ENCODE results near the gene ERG.

Gene ERG

GRCh38 chr21:38440746-38441145, 57.5 kb downstream of the ERG start:
- H3K4me3 ChIP-seq (ENCODE audit: low read depth, low read length), result no peak overlapping the region
- TF ChIP-seq, protein P1, sequence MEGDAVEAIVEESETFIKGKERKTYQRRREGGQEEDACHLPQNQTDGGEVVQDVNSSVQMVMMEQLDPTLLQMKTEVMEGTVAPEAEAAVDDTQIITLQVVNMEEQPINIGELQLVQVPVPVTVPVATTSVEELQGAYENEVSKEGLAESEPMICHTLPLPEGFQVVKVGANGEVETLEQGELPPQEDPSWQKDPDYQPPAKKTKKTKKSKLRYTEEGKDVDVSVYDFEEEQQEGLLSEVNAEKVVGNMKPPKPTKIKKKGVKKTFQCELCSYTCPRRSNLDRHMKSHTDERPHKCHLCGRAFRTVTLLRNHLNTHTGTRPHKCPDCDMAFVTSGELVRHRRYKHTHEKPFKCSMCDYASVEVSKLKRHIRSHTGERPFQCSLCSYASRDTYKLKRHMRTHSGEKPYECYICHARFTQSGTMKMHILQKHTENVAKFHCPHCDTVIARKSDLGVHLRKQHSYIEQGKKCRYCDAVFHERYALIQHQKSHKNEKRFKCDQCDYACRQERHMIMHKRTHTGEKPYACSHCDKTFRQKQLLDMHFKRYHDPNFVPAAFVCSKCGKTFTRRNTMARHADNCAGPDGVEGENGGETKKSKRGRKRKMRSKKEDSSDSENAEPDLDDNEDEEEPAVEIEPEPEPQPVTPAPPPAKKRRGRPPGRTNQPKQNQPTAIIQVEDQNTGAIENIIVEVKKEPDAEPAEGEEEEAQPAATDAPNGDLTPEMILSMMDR (IDR thresholded peaks at IDR 0.05; ENCODE audit: borderline replicate concordance, insufficient read depth, low read depth, low read length), result no peak

DNA sequence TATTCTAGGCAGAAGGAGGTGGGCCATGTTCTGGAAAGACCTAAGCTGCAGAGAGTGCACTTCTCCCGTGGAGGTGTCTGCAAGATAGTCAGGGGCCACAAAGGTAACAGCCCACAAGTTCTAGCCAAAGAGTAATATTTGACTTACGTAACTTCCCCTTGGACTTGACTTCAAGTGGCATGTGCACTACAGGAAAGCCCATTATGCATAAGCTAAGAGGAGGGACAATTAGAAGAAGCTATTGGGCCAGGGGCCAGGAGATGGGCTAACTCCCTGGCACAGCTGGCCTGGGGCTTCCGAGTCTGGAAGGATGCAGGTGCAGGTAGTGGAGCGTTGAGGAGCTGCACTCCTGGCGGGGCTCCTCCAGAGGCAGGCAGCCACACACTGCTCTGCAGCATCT, 58.3 kb downstream of the ERG start:
- TF ChIP-seq, protein P1 (IDR thresholded peaks at IDR 0.05; ENCODE audit: borderline replicate concordance, insufficient read depth, low read depth, low read length), result no peak
- H3K4me3 ChIP-seq (ENCODE audit: low read depth, low read length), result no peak overlapping the region

- H3K4me3 ChIP-seq (ENCODE audit: low read depth, low read length), result no peak overlapping the region
- TF ChIP-seq, protein P1 (IDR thresholded peaks at IDR 0.05; ENCODE audit: borderline replicate concordance, insufficient read depth, low read depth, low read length), result no peak
Measured at GRCh38 chr21:38439426-38439825, 58.9 kb downstream of the ERG start.

GRCh38 chr21:38438462-38438893, 59.8 kb downstream of the ERG start:
- TF ChIP-seq, protein P1 (IDR thresholded peaks at IDR 0.05; ENCODE audit: borderline replicate concordance, insufficient read depth, low read depth, low read length), result no peak
- no peak overlapping the region for H3K4me3 ChIP-seq (ENCODE audit: low read depth, low read length)

- TF ChIP-seq, protein P1 (IDR thresholded peaks at IDR 0.05; ENCODE audit: borderline replicate concordance, insufficient read depth, low read depth, low read length), result no peak
- H3K4me3 ChIP-seq (ENCODE audit: low read depth, low read length), result no peak overlapping the region
Measured at GRCh38 chr21:38436341-38436740, 61.9 kb downstream of the ERG start.

DNA sequence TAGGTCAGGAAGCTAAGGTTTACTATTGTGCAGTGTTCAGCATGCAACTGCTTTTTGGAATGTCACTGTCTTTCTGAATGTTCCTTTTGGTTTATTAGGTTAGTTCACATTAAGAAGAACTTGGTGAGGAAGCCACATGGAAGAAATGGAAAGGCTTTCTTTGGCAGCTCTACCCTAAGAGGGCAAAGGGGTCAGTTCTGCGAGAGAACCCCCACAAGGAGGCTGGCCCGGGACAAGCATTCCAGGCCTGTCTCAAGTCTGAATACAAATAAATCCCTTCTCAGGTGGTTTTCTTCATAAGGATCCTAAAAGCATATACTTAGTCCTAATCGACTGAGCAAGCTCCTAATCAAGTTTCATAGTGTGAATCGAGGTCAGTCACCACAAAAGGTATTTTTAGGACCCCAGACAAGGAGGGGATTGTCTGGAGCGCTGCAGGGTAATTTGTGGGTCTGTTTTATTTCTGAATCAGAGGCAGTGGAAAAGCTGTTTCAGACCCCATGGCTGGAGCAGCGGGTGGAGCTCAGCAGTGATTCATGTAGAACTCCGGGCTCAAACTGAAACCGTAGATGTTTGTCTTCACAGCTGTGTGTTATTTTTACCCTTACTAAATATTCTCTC, 63.3 kb downstream of the ERG start:
- TF ChIP-seq, protein P1 (IDR thresholded peaks at IDR 0.05; ENCODE audit: borderline replicate concordance, insufficient read depth, low read depth, low read length), result no peak
- no peak overlapping the region for H3K4me3 ChIP-seq (ENCODE audit: low read depth, low read length)

DNA sequence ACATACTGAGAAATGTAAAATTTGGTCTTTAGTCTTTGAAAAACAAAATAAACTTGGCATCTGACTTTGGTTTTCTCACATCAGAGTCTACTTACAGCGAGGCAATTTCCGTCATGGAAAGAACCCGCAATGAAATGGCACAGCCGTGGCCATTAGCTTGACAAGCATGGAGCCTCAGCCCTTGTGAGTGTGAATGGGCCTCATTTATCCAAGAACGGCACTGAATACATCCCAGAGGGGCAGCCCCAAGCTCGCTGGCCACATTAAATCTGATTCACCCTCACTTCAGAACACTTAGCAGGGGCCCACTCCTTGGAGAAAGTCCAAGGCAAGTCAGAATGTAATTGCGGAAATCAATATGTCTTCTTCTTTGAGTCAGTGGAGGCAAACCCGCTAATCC, 64.8 kb downstream of the ERG start:
- TF ChIP-seq, protein P1 (IDR thresholded peaks at IDR 0.05; ENCODE audit: borderline replicate concordance, insufficient read depth, low read depth, low read length), result no peak
- no peak overlapping the region for H3K4me3 ChIP-seq (ENCODE audit: low read depth, low read length)

All from GM12875 (cell line).